ENCODE data around the gene SLC22A4. TPM values are rescaled to one million over a fixed set of nuclear protein-coding genes. Genes with fewer than 3 reads are reported as not detected.

Gene SLC22A4
- total RNA-seq, 1 donor from 2014 or later, result 1.3 TPM

DNA sequence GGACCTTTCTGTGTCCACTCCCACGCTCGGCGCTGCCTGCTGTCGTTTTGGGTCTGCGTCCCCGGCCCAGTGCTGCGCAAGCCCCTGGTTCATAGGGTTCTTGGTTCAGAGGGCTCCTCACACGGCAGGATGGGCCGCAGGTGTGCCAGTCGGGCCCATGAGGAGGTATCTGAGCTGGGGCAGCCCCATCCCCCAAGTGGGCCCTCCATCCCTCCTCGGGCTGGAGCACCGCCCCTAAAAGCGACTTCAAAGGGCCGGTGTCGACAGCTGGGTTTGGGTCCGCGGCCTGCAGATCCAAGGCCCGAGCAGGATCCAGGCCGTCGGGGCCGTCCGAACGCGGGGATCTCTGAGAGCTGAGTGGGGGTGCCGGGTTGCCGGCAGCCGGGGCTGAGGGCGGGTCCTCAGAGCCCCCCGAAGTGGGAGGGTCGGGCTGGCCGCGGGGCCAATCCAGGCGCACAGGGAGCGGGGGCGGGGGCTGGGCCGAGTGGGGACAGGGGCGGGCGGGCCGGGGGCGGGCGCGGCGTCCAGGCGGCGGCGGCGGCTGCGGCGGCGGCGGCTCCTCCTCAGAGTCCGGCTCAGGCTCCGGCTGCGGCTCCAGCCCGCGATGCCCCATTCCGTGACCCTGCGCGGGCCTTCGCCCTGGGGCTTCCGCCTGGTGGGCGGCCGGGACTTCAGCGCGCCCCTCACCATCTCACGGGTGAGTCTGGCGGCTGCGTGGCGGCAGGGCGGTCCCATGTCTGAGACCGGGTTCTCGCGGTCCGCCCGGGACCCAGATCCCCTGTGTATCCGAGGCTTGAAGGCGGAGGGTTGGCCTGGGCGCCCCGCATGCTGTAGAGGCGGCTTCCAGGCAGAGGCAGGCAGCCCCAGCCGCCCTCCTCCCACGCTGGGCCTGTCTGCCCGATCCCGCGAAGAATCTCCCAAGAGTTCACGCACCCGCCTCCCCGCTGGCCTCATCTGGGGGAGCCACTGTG lies 36.8 kb upstream of the SLC22A4 start, which contains the start of gene PDLIM4:
Gene PDLIM4, plus strand, starts transcription at position 566 of the 971 bp plus-strand sequence. Its CDS starts 39 bp downstream, at position 605.
- H3K36me3 Mint-ChIP-seq, result peaks cover 11% of the 10 kb centered on the region
- no peak for TF ChIP-seq CTCF (conservative IDR thresholded peaks at IDR 0.05)
- no peaks in the 10 kb centered on the region for H3K27me3 Mint-ChIP-seq
- H3K27ac Mint-ChIP-seq, result peak within 1 kb of the TSS; percentile 69
- no peaks in the 10 kb centered on the region for H3K9me3 Mint-ChIP-seq
- DNase-seq (ENCODE audit: extremely low spot score, unreplicated experiment), result peak; percentile 76
- peaks cover 28% of the 10 kb centered on the region for H3K4me1 Mint-ChIP-seq (ENCODE audit: unreplicated experiment)
- H3K4me3 Mint-ChIP-seq, result peak within 1 kb of the TSS; percentile 87

GRCh38 chr5:132258102-132259068 lies 35.8 kb upstream of the SLC22A4 start:
- Mint-ChIP-seq H3K27ac (peak overlapping the region; percentile 79), H3K4me1 (ENCODE audit: unreplicated experiment) (peaks cover 30% of the 10 kb centered on the region), H3K9me3 (no peaks in the 10 kb centered on the region), H3K36me3 (peaks cover 11% of the 10 kb centered on the region), H3K27me3 (no peaks in the 10 kb centered on the region), H3K4me3 (peak overlapping the region; percentile 87)
- TF ChIP-seq CTCF (conservative IDR thresholded peaks at IDR 0.05), result no peak
- DNase-seq (ENCODE audit: extremely low spot score, unreplicated experiment), result peak; percentile 65

DNA sequence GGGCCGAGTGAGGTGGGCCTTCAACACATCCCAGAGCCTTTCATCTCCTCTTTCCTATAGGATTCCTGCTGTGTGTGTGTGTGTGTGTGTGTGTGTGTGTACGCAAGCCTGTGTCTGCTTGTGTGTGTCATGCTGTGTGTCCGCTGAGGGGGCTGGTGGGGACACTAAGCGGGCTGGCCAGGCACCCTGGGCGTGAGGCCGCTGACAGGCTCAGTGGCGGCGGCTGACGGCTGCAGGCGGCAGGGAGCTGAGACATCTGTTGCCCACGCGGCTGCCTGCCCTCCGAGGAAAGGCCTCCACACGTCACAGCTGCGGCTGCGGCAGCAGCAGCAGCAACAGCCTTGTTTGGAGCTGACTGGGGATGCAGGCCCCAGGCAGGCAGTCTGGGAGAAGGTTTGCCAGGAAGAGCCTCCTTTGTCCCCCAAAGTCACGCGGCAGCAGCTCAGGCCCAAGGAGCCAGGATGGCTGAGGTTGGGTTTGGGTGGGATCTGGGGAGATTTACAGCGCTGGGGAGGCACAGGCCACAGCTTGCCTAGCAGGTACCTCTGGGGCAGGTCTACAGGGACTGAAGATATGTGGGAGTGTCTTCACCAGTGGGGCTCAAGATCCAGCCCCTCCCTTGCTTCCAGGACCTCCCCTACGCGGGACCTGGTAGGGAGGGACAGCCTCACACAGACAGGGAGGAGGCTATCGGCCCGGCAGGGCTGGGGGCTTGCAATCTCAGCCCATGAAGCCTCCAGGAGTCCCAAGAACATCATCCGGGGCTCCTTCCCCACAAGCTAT lies 34.9 kb upstream of the SLC22A4 start:
- Mint-ChIP-seq H3K4me3 (peak overlapping the region; percentile 87), H3K4me1 (ENCODE audit: unreplicated experiment) (peaks cover 33% of the 10 kb centered on the region), H3K36me3 (peaks cover 11% of the 10 kb centered on the region), H3K27me3 (no peaks in the 10 kb centered on the region), H3K9me3 (no peaks in the 10 kb centered on the region), H3K27ac (peak overlapping the region; percentile 79)
- DNase-seq (ENCODE audit: extremely low spot score, unreplicated experiment), result peak; percentile 74
- TF ChIP-seq CTCF (conservative IDR thresholded peaks at IDR 0.05), result no peak

- Mint-ChIP-seq H3K27ac (peak overlapping the region; percentile 39), H3K27me3 (no peaks in the 10 kb centered on the region), H3K4me3 (peak overlapping the region; percentile 87), H3K36me3 (peaks cover 12% of the 10 kb centered on the region), H3K4me1 (ENCODE audit: unreplicated experiment) (peaks cover 41% of the 10 kb centered on the region), H3K9me3 (no peaks in the 10 kb centered on the region)
- no peak for TF ChIP-seq CTCF (conservative IDR thresholded peaks at IDR 0.05)
- peak; percentile 34 for DNase-seq (ENCODE audit: extremely low spot score, unreplicated experiment)
Measured at GRCh38 chr5:132260051-132260450, 34.1 kb upstream of the SLC22A4 start.

Data from type B pancreatic cell (in vitro differentiated cells).